Activated T-helper 1 cell treated with Interleukin-2 at 50 U/mL for 16 hours (primary cell): ENCODE measurements around the gene REV1.
"Not testable (repeated sequence)": the region's sequence is repeated elsewhere in the genome, so short reads cannot be mapped to it uniquely, and the experiment has no call there.

Source experiments
- DNase-seq: peaks from one replicate; pipeline ENCODE4 v3.0.0-alpha.2; 2020; ENCODE audit warnings: low read depth

Gene REV1

GRCh38 chr2:99485824-99486223, 4.0 kb downstream of the REV1 start:
- DNase-seq, result no peak

GRCh38 chr2:99485411-99485810, 4.4 kb downstream of the REV1 start:
- DNase-seq, result no peak

DNA sequence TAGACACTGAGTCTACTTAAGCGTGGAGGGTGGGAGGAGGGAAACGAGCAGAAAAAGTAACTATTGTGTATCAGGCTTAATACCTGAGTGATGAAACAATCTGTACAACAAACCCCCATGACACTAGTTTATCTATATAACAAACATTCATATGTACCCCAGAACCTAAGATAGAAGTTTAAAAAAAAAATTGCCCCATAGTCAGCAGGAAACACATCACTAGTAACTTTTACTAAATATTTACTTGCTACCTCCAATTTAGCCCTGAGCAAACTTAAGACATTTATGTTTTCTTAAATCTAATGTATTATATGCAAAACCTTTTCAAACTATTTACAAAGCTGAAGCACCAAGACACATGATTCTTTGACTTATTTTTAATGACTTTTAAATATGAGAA, 5.6 kb downstream of the REV1 start:
- no peak for DNase-seq

GRCh38 chr2:99481941-99482340, 7.9 kb downstream of the REV1 start:
- no peak for DNase-seq

- DNase-seq, result no peak
Measured at GRCh38 chr2:99481527-99481926, 8.3 kb downstream of the REV1 start.

GRCh38 chr2:99480390-99480789, 9.4 kb downstream of the REV1 start:
- DNase-seq, result no peak

DNA sequence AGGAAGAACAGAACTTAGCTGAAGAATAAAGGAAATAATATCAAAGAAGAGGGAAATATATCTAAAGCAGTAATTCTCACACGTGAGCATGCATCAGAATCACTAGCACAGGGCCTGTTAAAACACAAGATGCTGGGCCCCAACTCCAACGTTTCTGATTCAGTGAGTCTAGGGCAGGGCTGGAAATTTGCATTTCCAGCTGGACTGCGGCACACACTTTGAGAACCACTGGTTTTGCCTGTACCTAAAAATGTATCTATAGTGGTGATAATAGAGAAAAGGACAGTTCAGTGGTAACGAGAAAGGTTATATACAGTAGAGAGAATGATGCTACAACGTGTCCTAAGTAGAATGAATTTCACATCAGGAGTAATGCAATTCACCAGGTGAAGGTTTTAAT, 11.2 kb downstream of the REV1 start:
- DNase-seq, result no peak

GRCh38 chr2:99477054-99477453, 12.8 kb downstream of the REV1 start:
- no peak for DNase-seq

DNA sequence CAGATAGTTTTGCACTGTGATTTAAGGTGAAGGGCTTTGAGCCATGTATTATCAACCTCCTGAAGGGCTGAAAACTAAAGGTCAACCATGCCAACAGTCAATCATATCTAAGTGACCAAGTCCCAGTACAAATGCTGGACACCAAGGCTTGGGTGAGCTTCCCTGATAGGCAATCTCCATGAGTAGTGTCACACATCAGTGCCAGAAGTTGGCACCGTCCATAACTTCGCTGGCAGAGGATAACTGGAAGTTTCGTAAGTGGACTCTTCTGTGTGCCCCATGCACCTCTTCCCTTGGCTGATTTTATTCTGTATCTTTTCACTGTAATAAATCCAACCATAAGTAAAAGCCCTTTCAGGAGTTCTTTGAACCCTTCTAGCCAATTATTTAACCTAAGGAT, 13.2 kb downstream of the REV1 start:
- no peak for DNase-seq

DNA sequence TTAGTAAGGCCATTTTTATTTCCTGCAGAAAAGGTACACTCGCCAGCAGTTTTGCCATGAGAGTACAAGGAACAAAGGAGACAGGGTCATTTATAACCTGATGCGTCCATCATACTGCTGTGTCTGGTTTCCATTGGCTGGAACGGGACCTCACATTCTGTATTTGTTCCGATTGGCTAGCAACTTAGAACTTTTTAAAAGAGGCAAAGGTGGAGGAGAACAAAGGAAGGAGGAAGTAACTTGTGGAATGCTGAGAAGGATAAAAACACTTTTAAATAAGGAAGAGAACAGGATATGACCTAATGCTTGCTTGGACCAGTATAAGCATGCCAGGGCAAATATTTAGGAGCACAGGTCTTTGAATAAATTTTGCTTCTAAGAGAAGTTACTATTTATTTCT, 14.7 kb downstream of the REV1 start:
- not testable (repeated sequence) for DNase-seq

GRCh38 chr2:99473518-99474083, 16.2 kb downstream of the REV1 start:
- no peak for DNase-seq

DNA sequence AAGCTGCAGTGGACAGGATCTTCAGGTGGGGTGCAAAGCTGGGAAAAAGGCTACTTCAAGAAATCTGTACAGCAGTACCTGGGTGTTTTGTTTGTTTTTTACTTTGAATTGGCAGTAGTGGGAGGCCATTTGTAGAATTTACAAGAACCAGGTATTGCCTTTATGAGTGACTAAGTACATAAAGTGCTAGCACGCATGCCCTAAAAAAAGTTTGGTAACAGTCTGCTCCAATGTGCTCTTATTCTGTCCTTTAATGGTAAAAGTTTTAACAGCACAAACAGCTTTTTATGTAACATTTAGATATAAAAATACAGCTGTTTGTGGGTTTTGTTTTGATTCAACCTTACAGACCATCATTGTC, 17.2 kb downstream of the REV1 start:
- no peak for DNase-seq

- DNase-seq, result no peak
Measured at GRCh38 chr2:99471654-99472599, 17.9 kb downstream of the REV1 start.

GRCh38 chr2:99470957-99471356, 18.9 kb downstream of the REV1 start:
- no peak for DNase-seq

- DNase-seq, result not testable (repeated sequence)
Measured at GRCh38 chr2:99470459-99470858, 19.4 kb downstream of the REV1 start.

DNA sequence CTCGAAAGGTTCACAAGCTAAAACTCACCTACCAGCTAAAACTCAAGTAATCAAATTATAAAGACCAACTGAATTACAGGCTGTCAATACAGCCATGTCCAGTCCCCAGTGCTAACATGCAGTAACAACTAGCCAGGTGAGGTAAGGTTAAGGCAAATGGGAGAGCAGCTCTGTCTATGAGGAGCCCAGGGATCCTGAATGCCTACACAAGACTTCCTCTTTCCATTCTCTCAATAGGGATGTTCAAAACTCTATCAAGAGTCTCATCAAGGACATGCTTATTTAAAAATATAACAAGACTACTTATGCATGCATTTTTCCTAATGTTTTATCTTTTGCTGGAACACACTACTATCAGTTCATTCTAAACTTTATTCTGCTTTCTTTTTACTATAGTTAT, 20.4 kb downstream of the REV1 start:
- no peak for DNase-seq

DNA sequence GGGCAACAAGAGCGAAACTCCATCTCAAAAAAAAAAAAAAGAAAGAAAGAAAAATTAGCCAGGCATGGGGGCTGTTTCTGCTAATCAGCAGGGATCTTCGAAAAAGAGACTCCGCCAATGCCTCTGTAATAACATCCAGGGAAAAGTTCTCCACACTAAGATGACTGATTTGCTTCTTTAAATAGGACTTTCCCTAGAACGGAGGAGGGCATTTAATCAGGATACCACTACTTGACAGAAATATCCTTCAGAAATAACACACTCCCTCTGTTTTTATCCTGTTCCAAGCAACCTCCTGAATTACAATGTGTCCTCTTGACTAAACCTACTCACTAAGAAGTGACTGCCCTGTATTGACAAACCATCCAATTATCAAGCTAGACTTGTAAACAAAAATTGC, 21.7 kb downstream of the REV1 start:
- DNase-seq, result no peak

- no peak for DNase-seq
Measured at GRCh38 chr2:99467390-99467789, 22.4 kb downstream of the REV1 start.

- no peak for DNase-seq
Measured at GRCh38 chr2:99461828-99462483, 27.9 kb downstream of the REV1 start.

DNA sequence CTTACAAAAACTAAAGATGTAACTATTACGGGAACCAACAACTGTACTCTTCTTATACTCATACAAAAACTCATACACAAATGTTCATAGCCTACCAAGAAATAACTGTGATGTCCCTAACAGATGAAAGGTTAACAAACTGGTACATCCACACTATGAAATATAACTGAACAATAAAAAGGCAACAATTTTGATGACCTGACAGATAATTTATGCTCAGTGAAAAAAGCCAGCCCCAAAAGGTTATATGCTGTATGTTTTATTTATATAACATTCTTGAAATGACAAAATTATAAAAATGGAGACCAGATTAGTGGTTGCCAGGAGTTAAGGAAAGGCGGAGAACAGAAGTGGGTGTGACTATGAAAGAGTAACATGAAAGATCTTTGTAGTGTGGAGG, 31.3 kb downstream of the REV1 start:
- DNase-seq, result no peak

GRCh38 chr2:99451686-99452085, 38.1 kb downstream of the REV1 start:
- DNase-seq, result no peak

DNA sequence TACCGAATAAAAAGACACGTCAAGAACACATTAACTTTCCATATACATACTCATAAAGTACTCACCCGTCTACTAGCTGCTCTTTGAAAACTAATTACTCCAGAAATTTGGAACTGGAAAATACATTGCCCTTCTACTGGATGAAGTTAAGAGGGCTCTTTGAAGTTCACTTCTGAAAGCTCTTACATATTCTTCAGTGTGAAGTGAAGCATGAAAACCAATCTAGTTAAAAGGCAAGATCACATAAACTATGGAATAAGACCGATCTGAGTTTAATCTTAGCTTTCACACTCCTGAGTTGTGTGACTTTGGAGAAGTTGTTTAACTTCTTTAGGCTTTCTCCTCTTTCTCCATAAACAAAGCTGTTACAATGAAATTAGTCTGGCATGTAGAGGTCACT, 38.5 kb downstream of the REV1 start:
- DNase-seq, result no peak

GRCh38 chr2:99450199-99450598, 39.6 kb downstream of the REV1 start:
- DNase-seq, result no peak
